IPS-NIHi11 (cell line): ENCODE measurements around the gene SAMM50.

ENCODE experiments used
- DNase-seq: peaks from one replicate; pipeline ENCODE4 v3.0.0; 2012; ENCODE audit warnings: mixed read lengths, low spot score

SAMM50 gene

DNA sequence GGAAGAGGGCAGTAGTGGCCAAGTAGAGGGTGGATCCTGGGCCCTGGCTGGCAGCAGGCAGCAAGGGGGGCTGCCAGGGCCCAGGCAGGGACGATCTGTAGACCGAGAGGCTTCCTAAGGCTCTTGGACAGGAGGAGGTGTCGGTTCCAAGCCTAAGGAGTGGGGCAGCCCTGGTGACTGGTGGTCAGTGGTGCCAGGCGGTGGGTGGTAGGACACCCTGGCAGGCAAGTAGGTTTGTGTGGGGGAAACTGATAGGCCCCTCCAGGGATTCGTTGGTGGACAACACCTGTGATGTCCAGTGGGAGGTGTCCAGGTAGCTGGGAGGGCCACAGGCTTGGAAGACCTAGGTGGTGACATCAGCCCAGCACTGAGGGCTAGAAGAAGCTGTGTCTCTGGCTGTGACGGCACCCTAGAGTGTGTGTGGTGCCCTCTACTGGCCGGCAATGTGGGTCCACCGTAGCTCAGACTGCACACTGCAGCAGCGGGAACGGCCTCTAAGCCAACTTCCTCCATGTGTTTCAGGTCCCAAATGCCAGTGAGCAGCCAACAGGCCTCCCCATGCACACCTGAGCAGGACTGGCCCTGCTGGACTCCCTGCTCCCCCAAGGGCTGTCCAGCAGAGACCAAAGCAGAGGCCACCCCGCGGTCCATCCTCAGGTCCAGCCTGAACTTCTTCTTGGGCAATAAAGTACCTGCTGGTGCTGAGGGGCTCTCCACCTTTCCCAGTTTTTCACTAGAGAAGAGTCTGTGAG lies 9.4 kb upstream of the SAMM50 start:
- peak; percentile 83 for DNase-seq

DNA sequence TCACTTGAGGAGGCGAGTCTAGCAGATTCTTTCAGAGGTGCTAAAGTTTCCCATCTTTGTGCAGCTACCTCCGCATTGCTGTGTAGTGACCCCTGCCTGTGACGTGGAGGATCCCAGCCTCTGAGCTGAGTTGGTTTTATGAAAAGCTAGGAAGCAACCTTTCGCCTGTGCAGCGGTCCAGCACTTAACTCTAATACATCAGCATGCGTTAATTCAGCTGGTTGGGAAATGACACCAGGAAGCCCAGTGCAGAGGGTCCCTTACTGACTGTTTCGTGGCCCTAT lies 8.9 kb upstream of the SAMM50 start:
- DNase-seq = no peak

DNA sequence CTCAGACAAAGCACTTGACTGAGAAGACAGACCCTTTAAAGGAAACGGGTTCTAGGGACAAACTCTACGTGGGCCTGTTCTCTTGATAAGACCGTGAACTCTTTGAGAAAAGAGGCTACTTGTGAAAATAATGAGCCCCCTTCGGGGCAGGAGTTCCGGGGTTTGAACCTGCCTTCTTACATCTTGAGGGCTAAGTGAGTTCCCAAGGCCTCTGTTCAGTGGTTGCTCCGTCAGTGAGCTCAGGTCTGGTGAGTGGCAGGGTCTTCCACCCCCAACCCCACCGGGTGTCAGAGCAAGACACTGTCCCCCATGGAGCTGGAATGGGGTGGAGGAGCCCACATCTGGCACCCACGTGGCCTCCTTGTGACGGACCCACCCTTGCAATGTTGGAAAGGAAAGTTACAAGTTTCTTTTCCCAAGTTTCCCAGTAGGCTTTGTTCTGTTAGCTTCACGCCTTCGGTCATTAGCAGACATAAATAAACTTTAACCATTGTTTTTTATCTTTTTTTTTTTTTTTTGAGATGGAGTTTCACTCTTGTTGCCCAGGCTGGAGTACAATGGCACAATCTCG lies 6.3 kb upstream of the SAMM50 start:
- DNase-seq = no peak

DNA sequence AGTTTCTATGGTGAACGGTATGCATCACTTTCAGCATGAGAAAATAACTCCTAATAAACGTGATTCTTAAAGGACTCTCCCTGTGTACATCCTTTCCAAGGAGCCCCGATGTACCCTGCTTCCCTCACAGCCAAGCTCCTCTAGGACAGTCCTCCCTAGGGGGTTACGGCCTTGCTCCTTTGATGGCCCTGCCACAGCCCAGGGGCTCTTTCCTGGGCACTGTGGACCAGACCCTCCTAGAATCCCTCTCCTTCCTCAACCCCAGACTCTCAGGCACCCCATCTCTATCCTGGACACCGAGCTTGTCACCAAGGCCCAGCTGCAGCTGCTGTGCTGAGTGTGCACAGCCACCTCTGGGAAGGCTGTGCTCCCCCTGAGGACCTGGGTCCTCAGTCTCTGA lies 3.9 kb upstream of the SAMM50 start:
- no peak for DNase-seq

DNA sequence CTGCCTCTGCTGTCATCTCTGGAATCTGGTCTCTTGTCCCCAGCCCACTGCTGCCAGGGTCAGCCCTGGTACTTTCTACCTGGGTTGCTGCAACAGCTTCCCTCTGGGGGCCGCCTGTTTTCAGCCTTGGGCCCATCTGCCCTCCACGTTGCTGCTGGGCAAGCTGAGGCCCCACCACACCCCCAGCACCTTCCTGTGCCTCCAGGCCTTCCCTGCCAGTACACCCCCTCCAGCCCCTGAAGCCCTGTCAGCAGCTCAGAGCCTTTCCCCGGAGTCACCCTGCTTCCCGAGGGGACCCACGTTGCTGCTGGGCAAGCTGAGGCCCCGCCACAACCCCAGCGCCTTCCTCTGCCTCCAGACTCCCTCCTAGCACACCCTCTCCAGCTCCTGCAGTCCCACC lies 3.3 kb upstream of the SAMM50 start:
- no peak for DNase-seq

DNA sequence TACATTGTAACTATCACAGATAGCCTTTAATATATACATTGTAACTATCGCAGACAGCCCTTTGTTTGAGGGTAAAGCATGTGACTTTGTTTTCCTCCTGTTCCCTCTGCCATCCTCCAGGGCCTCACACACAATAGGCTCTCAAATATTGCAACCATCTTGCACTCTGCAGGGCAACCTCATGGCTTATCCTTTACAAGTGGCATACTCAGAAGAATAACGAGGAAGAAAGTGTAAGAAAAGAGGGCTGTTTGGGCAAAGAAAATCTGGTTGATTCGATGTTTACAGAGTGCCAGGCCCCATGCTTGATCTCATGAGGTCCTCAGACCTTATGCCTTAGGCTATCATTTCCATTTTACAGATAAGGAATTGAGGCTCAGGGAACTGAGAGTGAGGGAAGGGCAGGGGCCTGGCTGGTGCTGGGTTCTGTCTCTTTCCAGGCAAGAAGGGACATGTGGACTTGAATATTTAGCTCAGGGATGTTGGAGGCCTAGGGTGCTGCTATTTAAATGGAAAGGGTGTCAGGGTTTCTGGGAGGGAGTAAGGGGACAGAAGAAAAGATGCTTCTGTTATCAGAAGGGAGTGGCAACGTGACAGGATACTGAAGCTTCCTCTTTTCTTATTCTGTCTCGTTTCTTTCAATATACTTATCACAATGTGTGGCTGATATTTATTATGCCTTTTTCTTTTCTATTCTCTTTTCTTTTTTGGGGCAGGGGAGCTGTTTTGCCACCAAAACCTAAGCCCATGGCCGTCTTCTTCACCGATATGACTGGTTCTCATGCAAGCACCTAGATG lies 1.1 kb upstream of the SAMM50 start:
- no peak for DNase-seq

DNA sequence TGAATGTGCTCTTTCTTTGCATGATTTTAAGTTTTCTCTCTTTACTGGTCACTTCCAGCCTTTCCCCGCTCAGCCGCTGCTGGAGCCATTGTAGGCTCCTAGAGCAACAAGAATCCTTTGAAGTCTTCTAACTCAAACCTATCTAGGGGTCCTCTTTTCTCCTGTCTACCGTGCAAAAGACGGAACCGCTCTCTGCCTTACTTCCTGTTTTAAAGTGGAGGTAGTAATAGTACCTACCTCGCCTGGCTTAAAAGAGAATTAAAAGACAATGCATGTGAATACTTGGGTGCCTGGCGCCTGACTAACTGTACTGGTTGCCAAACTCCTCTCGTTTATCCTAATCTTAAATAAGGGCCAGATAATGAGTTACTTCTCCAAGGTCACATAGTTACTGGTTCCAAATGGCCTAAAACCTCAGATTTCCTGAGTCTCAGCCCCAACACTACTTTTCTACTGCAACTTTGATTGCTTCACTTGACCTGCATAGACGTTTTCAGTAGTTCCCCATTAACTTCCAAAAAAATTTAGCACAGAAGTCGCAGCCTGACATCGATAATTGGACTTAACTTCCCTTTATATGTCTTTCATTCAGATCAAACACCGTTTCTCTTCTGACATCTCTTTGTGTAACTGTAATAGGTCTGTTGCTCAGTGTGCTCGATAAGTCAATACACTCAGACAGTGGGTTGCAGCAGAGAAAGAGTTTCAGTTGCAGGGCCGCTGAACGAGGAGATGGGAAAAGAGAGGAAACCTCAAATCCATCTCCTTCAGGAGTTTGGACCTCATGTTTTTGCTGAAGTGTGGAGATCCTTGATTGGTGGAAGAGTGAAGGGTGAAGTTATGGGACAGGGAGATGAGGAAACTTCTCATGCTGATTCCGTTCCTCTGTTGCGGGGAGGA lies 891 bp downstream of the SAMM50 start:
- DNase-seq = no peak

DNA sequence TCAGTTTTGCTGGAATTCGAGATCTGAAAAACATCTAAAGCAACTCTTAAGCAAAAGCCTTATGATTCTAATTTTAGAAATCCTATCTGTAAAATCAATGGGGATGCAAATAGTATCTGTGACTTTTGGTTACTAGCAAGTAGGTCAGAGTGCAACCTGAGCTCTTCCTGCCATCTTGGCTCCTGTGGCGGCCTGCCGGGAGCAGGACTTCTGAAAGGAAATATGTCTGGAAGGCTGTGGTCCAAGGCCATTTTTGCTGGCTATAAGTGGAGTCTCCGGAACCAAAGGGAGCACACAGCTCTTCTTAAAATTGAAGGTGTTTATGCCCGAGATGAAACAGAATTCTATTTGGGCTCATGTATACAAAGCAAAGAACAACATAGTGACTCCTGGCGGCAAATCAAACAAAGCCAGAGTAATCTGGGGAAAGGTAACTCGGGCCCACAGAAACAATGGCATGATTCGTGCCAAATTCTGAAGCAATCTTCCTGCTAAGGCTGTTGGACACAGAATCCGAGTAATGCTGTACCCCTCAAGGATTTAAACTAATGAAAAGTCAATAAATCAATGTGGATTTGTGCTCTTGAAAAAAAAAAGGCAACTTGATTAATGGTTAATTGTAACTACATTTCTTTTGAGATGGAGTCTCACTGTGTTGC lies 1.7 kb downstream of the SAMM50 start:
- no peak for DNase-seq

DNA sequence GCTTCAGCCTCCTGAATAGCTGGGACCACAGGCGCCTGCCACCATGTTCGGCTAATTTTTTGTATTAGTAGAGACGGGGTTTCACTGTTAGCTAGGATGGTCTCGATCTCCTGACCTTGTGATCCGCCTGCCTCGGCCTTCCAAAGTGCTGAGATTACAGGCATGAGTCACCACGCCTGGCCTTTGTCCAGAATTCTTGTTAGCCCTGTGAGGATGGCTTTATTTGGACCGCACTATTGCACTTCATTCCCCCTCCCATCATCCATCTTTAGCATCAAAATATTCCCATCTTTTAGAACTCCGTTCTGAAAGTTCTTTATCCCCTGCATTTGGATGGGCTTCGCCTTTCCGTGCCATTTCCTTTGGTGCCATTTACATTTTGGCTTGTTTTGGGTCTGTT lies 2.6 kb downstream of the SAMM50 start:
- DNase-seq = no peak

DNA sequence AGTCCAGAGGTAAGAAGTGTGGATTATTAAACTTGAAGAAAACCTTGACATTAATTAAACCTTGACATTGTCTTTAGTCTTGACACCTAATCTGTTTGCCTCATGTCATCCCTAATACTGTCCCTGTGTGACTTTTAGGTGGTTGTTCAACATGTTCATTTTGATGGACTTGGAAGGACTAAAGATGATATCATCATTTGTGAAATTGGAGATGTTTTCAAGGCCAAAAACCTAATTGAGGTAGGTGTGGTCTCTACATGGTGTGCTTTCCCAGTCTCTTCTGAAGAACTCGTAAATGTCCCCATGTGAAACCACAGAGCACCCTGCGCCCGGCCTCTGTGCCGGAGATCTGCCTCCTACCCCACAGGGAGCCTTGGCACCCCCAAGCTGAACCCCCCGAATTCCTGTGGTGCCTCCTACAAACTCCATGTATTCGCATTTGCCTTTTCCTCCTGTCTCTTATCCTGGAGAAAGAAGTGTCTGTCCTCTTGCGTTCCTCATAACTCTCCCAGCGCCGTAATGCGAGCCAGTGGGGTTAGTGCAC lies 9.1 kb downstream of the SAMM50 start:
- DNase-seq = no peak

DNA sequence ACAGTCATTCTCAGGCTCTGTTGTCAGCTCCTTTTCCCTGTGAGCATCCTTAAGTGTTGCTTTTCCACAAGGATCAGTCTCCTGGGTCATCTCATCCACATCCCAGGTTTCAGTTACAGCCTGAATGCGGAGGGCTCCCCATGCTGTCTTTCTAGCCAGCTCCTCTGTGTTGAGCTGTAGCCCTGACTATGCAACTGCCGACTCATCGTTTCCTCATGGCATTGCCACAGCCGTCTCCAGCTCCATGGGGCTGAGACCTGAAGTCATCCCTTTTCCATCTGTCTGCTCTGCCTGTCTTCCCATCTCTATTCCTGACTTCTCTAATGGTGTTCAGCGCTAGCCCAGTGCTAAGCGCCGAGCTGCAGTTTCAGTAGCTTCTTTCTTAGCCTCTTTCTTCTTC lies 11.8 kb downstream of the SAMM50 start:
- DNase-seq = no peak

DNA sequence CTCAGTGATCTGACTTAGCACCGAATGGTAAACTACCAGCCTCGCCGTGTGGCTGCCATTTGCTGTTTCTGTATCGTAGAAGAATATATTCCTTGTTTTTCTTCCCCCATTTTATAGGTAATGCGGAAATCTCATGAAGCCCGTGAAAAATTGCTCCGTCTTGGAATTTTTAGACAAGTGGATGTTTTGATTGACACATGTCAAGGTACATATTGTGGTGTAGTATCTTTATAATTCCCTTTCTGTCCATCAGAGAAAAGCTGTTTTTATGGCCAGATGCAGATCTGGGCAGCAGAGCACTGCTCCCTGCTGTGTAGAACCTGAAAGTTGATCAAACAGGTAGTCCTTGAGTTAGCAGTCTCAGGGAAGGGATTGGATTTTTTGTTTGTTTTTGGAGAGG lies 13.4 kb downstream of the SAMM50 start:
- DNase-seq = no peak

DNA sequence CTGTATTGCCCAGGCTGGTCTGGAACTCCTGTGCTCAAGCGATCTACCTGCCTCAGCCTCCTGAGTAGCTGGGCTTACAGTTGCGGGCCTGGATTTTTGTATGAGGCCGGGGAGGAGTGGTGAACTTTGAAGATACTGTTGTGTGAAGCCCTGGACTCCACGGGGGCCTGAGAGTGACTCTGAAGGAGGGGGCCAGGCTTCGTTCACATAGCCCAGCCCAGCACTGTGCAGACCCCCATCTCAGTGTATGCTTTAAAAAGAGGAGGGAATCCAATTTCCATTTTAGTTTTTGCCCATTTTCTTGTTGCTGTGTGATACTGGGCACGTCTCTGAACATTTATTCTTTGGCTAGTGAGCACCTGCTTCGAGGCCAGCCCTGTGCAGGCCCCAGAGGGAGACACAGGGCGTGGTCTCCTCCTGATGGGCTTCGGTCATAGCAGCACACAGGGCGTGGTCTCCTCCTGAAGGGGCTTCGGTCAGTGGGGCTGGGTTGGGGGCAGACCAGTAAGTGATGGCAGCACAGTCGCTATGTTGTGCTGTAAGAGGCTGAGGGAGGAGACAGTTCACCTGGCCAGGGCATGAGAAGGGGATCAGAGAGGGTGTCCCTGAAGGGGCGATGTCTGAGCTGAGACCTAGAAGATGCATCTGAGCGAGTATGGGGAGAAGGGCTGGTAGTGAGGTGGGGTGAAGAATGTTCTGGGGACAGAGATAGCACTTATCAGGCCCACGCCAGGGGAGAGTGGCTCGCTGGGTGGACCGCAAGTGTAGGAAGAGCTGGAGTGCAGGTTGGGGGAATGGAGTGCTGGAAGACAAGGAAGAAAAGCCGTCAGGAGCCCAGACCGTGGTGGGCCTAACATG lies 14.0 kb downstream of the SAMM50 start:
- DNase-seq = no peak

DNA sequence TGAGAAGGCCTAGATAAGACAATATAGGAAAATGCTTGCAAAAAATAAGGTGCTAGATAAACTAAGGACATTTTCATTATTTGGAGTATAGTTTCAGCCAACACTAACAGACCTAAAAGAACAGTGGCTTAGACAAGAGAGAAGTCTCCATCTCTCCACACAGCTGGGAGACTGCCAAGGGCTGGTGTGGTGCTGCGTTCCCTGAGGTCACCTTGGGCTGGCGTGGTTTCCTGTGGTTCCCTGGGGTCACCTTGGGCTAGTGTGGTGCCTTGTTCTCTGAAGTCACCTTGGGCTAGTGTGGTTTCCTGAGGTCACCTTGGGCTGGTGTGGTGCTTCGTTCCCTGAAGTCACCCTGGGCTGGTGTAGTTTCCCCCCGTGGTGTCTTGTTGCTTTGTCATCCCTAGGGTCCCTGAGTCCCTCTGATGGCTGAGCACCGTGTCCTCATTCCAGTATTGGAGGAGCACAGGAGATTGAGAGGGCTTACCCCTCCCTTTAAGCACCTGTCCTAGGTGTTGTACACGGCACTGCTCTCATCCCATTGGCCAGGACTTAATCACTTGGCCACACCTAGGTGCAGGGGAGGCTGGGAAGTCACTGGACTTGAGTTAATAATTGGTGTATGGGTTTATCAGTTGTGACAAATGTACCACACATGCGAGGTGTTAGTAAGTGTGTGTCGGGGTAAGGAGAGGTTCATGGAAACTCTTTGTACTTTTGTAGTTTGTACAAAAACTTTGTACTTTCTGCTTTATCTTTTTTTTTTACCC lies 14.9 kb downstream of the SAMM50 start:
- DNase-seq = no peak

DNA sequence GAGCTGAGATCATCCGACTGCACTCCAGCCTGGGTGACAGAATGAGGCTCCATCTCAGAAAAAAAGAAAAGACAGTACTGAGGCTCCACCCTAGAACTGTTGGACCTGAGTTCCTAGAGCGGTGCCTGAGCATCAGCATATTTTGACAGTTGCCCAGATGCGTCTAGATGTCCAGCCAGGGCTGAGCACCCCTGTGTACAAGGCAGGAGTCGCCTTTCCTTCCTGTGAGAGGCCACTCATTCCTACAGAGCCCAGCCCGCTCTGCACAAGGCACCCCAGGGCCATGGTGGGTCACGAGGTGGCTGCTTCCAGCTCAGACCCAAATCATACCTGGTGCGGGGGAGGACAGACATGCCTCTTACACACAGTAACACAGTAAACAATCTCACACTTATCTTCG lies 15.9 kb downstream of the SAMM50 start:
- DNase-seq = no peak

DNA sequence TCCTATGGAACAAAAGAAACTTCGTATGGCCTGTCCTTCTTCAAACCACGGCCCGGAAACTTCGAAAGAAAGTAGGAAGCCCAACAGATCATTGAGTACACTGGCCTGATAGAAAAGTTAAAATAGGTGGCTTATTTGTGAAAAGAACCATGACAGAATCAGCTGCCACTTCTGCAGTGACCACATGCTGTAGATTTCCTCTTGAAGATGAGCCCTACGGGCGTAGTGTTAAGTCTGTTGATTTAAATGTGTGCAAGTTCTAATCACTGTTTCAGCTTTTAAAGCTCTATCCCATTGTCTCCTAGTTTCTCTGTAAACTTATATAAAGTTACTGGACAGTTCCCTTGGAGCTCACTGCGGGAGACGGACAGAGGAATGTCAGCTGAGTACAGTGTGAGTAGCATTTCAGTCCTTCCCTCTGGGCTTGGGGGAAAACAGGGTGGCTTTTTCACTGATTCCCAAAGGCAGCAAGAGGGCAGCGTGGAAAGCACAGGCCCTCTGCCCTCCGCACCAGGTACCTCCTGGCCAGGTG lies 17.8 kb downstream of the SAMM50 start:
- no peak for DNase-seq

DNA sequence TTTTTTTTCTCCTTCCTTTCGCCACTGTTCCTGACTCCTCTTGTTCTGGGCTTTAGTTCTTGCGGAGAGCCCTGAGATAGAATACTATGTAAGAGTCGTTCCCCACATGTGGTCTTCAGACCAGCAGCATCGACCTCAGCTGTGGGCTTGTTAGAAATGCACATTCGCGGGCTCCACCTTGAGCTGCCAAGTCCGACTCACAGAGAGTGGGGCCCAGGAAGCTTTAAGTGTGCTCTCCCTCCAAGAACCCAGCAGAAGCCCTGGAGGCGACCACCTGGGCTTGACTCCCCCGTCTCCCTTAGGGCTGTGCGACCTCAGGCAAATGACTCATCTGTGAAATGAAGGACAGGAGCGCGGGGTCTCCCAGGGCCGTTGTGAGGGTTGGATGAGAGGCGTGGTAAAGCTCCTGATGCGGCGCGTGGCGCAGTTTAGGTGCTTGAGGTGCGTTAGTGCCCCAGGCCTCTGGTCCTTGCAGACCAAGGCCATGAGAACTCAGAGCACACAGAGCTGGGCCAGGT lies 18.8 kb downstream of the SAMM50 start:
- DNase-seq = no peak

DNA sequence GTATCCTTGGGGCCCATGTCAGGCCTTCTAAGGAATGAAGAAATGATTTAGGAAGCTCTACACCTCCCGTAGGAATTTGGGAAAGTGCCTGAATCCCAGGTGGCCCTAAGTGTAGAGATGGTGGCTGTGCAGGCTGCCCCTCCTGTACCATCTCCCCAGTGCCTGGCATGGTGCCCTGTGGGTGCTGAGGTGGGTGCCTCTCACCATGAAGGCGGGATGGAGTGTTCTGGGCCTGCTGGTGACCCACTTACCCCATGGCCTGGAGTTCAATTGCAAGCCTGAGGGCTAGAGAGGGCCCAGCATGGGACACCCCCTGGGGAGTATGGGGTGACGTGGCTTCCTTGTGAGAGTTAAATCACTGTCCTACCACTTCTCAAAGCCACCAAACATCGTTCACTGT lies 19.8 kb downstream of the SAMM50 start:
- DNase-seq = no peak
